Endothelial cell of hepatic sinusoid (primary cell): ENCODE data around the gene DIO1.

Experiments
- in situ Hi-C: cut with HindIII; loops from 2 replicates; pipeline ENCODE4 v1.10.0; 2017; ENCODE audit warnings: low sequenced_read_pairs

The DIO1 gene

GRCh38 chr1:53892911-53893310 is 1.1 kb upstream of the DIO1 start:
- in situ Hi-C loops: no loop called here

DNA sequence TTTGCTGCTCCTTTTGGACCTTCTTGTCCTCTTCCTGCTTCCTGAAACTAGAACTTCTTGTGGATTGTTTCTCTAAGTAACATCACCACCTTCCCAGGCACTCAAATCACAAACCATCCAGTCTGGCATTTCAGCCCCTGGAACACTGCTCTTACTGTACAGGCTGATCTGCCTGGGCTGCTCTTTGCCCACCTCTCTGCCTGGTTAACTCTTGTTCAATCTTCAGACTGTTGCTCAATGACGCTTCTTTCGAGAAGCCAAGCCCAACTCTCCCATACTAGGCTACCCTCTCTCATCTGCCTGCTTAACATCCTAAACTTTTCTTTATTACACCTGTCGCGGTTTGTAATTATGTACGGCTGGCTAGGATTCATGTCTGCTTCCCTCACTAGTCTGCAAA is 657 bp downstream of the DIO1 start:
- in situ Hi-C loops: no loop called here

DNA sequence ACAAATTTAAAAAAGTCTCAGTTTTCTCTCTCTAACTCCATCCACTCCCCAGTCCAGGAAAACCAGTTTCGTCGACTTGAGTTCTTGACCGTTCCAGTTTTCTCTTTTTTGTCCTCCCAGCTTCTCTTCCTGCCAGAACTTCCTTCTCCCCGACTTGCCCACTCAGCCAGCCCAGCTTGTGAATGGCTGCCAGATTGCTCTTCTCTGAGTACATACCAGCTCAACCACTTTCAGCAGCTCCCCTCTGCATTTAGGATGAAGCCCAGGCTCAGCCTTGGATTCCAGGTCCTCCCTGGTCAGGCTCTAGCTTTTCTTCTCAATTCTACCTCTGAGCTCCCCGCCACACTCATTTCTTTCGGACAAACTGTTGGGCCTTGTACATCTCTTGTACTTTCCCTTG is 1.4 kb downstream of the DIO1 start:
- in situ Hi-C loops: no loop called here

DNA sequence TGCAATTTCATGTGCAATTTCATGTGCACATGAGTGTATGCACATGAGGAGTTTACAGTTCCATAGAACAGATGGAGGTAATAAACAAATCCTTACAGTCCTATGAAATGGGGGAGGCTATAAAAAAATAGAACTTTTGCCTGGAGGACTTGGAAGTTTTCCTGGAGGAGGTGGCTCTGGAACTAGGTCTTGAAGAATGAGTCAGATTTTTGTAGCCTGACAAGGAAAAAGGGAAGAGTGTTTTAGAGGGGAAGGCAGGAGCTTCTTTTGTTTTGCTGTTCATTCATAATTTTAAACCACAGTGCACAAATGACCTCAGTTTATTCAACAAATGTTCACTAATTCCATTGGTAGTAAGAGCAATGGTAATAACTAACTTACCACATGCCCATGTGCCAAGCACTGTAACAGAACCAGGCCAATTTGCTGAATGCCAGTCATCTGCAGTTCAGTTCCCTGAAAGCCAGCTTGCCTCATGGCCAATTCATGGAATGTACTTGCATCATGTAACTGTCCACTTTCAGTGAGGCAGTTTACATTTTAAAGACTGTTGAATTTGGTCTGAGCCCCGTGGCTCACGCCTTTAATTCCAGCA is 2.7 kb downstream of the DIO1 start:
- in situ Hi-C loops: no loop called here

GRCh38 chr1:53899206-53899628 is 5.2 kb downstream of the DIO1 start:
- in situ Hi-C loops: no loop called here

GRCh38 chr1:53899708-53900107 is 5.7 kb downstream of the DIO1 start:
- in situ Hi-C loops: no loop called here

GRCh38 chr1:53902235-53903138 is 8.5 kb downstream of the DIO1 start:
- in situ Hi-C loops: no loop called here

- in situ Hi-C loops: no loop called here
These were observed 11.5 kb downstream of the DIO1 start for GRCh38 chr1:53905509-53905908.

DNA sequence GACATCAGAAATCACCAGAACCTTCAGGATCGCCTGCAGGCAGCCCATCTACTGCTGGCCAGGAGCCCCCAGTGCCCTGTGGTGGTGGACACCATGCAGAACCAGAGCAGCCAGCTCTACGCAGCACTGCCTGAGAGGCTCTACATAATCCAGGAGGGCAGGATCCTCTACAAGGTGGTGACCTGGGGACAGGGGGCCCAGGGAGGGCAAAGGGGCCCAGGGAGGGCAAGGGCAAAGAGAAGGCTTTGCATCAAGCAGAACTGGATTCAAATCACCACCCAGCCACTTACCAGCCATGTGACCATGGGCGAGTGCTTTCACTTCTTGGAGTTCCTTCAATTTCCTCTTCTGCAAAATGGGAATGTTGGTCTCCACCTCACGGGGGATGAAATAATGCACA is 12.1 kb downstream of the DIO1 start:
- in situ Hi-C loops: no loop called here

DNA sequence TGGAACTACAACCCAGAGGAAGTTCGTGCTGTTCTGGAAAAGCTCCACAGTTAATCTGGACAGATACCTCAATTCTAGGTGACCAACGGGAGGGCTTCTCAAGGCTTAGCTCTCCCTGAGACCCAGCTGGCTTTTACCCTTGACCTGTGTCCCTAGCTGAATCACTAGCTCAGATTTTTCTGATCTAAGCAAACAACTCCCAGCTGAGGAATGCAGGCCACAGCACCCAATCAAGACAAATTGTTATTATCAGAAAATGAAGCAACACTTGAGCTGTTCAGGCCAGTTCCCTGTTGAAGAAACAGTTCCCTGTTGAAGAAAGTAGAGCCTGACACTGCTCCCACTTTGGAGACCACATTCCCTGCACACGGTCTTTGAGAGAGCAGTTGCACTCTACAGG is 16.0 kb downstream of the DIO1 start:
- in situ Hi-C loops: no loop called here

- in situ Hi-C loops: no loop called here
These were observed 17.5 kb downstream of the DIO1 start for GRCh38 chr1:53911442-53911841.

DNA sequence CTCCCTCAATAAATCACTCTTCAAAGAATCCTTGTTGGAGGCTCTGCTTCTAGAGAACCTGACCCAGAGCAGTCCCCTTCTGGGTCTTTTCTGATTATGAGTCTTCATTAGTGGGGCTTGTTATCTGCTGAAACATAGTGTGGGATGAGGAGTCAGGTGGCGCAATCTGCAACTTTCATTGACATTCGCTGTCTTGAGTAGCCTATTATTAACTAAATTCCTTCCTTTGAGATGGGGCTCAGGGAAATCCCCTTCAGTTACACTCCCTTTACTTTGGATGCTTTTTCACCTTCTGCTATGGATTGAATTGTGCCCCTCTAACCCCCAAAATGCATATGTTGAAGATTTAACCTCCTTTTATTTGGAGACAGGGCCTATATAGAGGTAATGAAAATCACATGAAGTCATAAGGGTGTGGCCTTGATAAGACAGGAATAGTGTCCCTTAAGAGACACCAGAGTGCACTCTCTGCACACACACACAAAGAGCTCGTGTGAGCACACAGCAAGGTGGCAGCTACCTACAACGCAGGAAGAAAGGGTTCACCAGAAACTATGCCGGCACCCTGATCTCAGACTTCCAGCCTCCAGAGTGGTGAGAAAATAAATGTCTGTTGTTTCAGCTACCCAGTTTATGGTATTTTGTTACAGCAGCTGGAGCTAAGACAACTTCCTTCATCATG is 19.5 kb downstream of the DIO1 start:
- in situ Hi-C loops: no loop called here

DNA sequence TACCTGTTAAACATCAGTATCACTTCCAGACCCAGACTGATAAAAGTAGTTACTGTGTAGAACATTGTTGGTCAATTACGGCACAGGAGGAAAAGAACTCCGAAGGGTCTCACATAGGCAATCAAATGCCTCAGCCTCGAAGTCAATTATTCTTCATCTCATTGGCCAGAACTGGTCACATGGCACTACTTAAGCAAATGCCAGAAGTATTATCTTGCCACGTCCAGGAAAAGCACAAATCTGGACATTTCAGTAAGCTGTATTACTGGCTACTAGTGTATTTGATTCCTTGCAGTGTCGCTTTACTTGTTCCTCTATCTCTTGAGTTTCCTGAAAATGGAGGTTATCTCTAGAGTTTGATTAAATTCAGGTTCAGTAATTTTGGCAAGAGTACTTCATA is 24.4 kb downstream of the DIO1 start:
- in situ Hi-C loops: loop anchor here (5.0 kb wide), 1 partner anchor 94 kb away; no protein-coding TSS in a partner anchor

GRCh38 chr1:53919675-53920066 is 25.7 kb downstream of the DIO1 start:
- in situ Hi-C loops: loop anchor here (5.0 kb wide), 1 partner anchor 93 kb away; no protein-coding TSS in a partner anchor

GRCh38 chr1:53927376-53927881 is 33.4 kb downstream of the DIO1 start:
- in situ Hi-C loops: no loop called here

- in situ Hi-C loops: no loop called here
These were observed 35.4 kb downstream of the DIO1 start for GRCh38 chr1:53929246-53929960.

DNA sequence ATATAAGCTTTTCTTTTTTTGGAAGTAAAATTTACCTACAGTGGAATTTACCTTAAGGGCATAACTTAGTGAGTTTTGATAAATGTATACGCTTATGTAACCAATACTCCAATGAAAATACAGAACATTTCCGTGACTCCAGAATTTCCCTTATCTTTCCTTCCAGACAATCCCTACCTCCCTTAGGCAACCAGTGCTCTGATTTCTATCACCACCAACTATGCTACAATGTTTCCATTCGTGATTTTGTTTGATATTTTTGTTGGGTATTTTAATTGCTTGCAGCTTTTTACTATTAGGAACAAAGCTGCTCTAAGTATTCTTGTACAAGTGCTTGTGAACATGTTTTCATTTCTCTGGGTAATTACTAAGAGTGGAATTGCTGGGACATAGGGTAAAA is 36.9 kb downstream of the DIO1 start:
- in situ Hi-C loops: no loop called here

DNA sequence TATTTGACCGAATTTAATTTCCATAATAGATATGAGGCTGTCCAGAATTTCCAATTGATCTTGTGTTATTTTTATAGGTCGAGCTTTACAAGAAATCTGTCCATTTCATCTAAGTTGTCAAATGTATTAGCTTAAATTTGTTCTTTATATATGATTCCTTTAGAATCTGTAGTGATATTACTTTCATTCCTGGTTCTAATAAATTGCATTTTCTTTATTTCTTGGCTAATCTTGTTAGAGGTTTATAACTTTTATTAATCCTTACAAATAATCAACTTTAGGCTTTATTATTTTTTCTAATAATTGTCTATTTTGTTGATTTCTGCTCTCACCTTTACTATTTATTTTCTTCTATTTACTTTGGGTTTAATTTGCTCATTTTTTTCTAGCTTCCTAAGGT is 37.5 kb downstream of the DIO1 start:
- in situ Hi-C loops: no loop called here

DNA sequence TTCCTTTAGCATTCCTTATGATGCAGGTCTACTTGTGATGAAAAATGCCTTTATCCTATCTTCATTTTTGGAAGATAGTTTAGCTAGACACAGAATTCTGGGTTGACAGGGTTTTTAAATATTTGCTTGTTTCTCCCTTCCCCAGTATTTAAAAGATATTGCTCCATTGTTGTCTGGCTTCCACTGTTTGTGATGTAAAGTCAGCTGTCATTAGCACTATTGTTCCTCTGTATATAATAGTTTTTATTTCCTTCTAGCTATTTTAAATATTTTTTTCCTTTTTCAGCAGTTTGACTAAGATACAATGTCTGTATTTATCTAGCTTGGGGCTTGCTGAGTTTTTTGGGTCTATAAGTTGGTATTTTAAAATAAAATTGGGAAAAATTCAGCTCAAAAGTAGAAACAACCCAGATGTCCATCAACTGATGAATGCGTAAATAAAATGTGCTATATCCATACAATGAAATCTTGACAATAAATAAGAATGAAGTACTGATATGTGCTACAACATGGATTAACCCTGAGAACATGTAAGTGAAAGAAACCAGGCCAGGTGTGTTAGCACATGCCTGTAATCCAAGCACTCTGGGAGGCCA is 40.3 kb downstream of the DIO1 start:
- in situ Hi-C loops: no loop called here

DNA sequence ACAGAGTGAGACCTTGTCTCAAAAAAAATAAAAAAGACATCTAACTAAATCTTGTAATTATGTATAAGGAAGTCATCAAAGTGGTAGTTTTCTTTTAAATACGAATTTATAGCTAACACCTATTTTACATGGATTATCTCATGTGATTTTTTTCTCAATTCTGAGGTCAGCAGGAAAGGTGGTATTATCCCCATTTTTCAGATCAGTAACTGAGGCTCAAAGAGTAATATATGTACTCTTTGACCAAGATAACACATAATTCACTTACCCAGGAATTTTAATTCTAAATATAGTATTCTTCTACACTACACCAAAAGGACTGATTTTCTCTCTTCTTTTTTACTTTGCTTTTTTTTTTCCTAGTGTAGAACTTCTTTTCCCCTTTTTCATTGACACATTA is 42.4 kb downstream of the DIO1 start:
- in situ Hi-C loops: no loop called here
